Gastrocnemius medialis (tissue), 4 donors: Measurements from ENCODE around the gene LIX1.

Experiments used
- POLR2A ChIP-seq, 2 donors: fragments of 450-650 bp; IDR thresholded peaks; one replicate each; pipeline ENCODE4 v1.6.1; 2017; ENCODE audit warnings: antibody characterized with exemption in 2 of 2, mild to moderate bottlenecking in 2 of 2, moderate library complexity in 2 of 2
- TF ChIP-seq, protein P1 (sequence below), 5 experiments: fragments of 450-650 bp in 3 of 5; fragments of 200-600 bp in 2 of 5; sonication (generic) in 2 of 5; IDR thresholded peaks in 4 of 5; conservative IDR thresholded peaks in 1 of 5; 1 replicate in 4 of 5; 2 replicates in 1 of 5; pipeline ENCODE4 v1.5.1; 2016 to 2019; ENCODE audit warnings: antibody characterized with exemption in 5 of 5, mild to moderate bottlenecking in 3 of 5, moderate library complexity in 3 of 5

DNA sequence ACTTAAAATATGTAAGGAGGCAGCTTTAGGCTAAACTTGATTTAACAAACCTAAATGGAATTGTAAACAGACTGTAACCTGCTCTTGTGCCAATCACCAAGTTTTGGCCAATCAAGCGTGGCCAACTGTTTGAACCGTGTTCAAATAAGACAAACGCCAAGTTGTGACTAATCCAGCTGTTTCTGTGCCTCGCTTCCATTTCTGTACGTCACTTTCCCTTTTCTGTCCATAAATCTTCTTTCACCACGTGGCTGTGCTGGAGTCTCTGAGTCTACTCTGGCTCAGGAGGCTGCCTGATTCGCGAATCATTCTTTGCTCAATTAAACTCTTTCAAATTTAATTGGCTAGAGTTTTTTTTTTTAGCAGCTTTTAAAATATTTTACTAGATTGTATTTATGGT lies 71.3 kb downstream of the LIX1 start:
- TF ChIP-seq, protein P1, sequence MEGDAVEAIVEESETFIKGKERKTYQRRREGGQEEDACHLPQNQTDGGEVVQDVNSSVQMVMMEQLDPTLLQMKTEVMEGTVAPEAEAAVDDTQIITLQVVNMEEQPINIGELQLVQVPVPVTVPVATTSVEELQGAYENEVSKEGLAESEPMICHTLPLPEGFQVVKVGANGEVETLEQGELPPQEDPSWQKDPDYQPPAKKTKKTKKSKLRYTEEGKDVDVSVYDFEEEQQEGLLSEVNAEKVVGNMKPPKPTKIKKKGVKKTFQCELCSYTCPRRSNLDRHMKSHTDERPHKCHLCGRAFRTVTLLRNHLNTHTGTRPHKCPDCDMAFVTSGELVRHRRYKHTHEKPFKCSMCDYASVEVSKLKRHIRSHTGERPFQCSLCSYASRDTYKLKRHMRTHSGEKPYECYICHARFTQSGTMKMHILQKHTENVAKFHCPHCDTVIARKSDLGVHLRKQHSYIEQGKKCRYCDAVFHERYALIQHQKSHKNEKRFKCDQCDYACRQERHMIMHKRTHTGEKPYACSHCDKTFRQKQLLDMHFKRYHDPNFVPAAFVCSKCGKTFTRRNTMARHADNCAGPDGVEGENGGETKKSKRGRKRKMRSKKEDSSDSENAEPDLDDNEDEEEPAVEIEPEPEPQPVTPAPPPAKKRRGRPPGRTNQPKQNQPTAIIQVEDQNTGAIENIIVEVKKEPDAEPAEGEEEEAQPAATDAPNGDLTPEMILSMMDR (IDR thresholded peaks at IDR 0.05 in 4 of 5, conservative IDR thresholded peaks at IDR 0.05 in 1 of 5), result no peak
- TF ChIP-seq POLR2A (IDR thresholded peaks at IDR 0.05), result no peak
